A673 (cell line): ENCODE measurements around the gene GADD45A.

Experiments
- EZH2 ChIP-seq: fragments of 200-600 bp; sonication (generic); IDR thresholded peaks from 2 replicates; pipeline ENCODE4 v1.6.1; 2017; ENCODE audit warnings: borderline replicate concordance, low read depth, mild to moderate bottlenecking, mixed read lengths, antibody characterized with exemption, low read length; ENCODE audit not compliant: poor library complexity, severe bottlenecking
- TF ChIP-seq, protein P1 (sequence below): fragments of 300-800, 200-600 bp; sonication (generic); conservative IDR thresholded peaks from 2 replicates; pipeline ENCODE4 v1.5.1; 2017; ENCODE audit warnings: low read depth, mild to moderate bottlenecking, antibody characterized with exemption, low read length, moderate library complexity, mixed read lengths

DNA sequence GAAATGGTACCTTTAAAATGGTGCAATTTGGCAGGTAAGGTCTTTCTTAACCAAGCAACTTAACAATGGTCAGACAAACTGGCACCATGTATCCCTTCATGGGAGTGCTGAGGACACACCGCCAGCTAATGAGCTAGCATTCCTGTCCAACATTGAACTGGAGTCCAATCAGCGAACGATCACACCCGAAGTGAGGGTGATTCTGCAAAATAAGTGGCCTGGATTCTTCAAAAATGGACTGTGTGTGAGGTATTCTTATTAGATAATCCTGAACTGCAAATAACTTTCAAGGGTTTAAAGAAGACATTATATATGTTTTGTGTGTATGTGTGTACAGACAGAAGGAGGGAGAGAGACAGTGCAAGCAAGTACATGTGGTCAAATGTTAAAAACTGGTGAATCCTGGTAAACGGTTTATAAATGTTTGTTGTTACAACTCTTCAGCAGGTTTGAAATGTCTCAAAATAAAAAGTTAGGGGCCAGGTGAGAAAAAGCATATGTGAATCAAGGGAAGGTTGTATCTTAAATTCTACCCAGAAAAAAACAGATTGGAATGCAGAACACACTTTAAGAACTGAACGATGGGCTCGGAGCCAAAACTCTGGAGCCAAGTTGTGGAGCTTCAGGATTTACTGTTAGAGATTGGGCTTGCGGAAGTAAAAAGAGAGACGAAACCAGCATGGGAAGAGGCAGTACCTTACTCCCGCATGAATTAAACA is 20.9 kb downstream of the GADD45A start:
- TF ChIP-seq, protein P1, sequence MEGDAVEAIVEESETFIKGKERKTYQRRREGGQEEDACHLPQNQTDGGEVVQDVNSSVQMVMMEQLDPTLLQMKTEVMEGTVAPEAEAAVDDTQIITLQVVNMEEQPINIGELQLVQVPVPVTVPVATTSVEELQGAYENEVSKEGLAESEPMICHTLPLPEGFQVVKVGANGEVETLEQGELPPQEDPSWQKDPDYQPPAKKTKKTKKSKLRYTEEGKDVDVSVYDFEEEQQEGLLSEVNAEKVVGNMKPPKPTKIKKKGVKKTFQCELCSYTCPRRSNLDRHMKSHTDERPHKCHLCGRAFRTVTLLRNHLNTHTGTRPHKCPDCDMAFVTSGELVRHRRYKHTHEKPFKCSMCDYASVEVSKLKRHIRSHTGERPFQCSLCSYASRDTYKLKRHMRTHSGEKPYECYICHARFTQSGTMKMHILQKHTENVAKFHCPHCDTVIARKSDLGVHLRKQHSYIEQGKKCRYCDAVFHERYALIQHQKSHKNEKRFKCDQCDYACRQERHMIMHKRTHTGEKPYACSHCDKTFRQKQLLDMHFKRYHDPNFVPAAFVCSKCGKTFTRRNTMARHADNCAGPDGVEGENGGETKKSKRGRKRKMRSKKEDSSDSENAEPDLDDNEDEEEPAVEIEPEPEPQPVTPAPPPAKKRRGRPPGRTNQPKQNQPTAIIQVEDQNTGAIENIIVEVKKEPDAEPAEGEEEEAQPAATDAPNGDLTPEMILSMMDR, result no peak
- no peak for TF ChIP-seq EZH2
